HepG2 (cell line): Measurements from ENCODE around the gene NDUFB10. TPM values are rescaled to one million over a fixed set of nuclear protein-coding genes. Genes with fewer than 3 reads are reported as not detected.

ENCODE experiments used
- ASH2L ChIP-seq: fragments of 300-600, 200-600 bp; sonication (generic); IDR thresholded peaks from 2 replicates; pipeline ENCODE4 v1.7.0; 2017; ENCODE audit warnings: low read depth, mild to moderate bottlenecking, moderate library complexity, mixed read lengths, low read length; ENCODE audit not compliant: insufficient read length
- ATF1 ChIP-seq: IDR thresholded peaks from 2 replicates; pipeline ENCODE4 v1.6.1; 2016; ENCODE audit warnings: mild to moderate bottlenecking, control low read depth
- HINFP ChIP-seq: sonication (generic); formaldehyde crosslinking; IDR thresholded peaks from 2 replicates; pipeline ENCODE4 v1.4.0; 2020; ENCODE audit warnings: low read depth, mild to moderate bottlenecking, missing genetic modification reagents
- NRL ChIP-seq: sonication (generic); formaldehyde crosslinking; IDR thresholded peaks from 2 replicates; pipeline ENCODE4 v1.5.0; 2020; ENCODE audit warnings: missing genetic modification reagents, mild to moderate bottlenecking, moderate library complexity, borderline replicate concordance
- PAWR ChIP-seq: sonication (generic); formaldehyde crosslinking; IDR thresholded peaks from 2 replicates; pipeline ENCODE4 v1.4.0; 2020; ENCODE audit warnings: missing genetic modification reagents, mild to moderate bottlenecking, borderline replicate concordance
- PCBP1 ChIP-seq: fragments of 200-400 bp; formaldehyde crosslinking; IDR thresholded peaks from 2 replicates; pipeline ENCODE4 v1.6.1; 2017; ENCODE audit warnings: mild to moderate bottlenecking, low read depth, low read length, borderline replicate concordance
- POLR2A ChIP-seq, 2 experiments: IDR thresholded peaks; 2 replicates each; pipeline ENCODE4 v1.6.1; 2011; ENCODE audit warnings: low read depth in 2 of 2, low read length in 2 of 2, mild to moderate bottlenecking in 1 of 2, moderate library complexity in 1 of 2; ENCODE audit not compliant: insufficient read depth in 1 of 2
- POLR2AphosphoS2 ChIP-seq: IDR thresholded peaks from 2 replicates; pipeline ENCODE4 v1.6.1; 2011; ENCODE audit warnings: low read depth, low read length, improper control_type of control experiment
- SMYD3 ChIP-seq: sonication (generic); formaldehyde crosslinking; IDR thresholded peaks from 2 replicates; pipeline ENCODE4 v1.8.1; 2023; ENCODE audit warnings: mild to moderate bottlenecking, missing genetic modification reagents
- SP140L ChIP-seq: sonication (generic); formaldehyde crosslinking; IDR thresholded peaks from 2 replicates; pipeline ENCODE4 v1.4.0; 2020; ENCODE audit warnings: missing genetic modification reagents, borderline replicate concordance
- TBX2 ChIP-seq: sonication (generic); formaldehyde crosslinking; IDR thresholded peaks from 2 replicates; pipeline ENCODE4 v1.5.0; 2020; ENCODE audit warnings: missing genetic modification reagents, mild to moderate bottlenecking, borderline replicate concordance
- TBX3 ChIP-seq: fragments of 450-650 bp; IDR thresholded peaks from 2 replicates; pipeline ENCODE4 v1.6.1; 2017; ENCODE audit warnings: antibody characterized with exemption, mild to moderate bottlenecking, inconsistent platforms, borderline replicate concordance
- THRA ChIP-seq: sonication (generic); formaldehyde crosslinking; IDR thresholded peaks from 2 replicates; pipeline ENCODE4 v1.4.0; 2020; ENCODE audit warnings: missing genetic modification reagents, borderline replicate concordance
- TMF1 ChIP-seq: sonication (generic); formaldehyde crosslinking; IDR thresholded peaks from 2 replicates; pipeline ENCODE4 v1.8.1; 2022; ENCODE audit warnings: low read depth, missing genetic modification reagents
- ZBTB39 ChIP-seq: sonication (generic); formaldehyde crosslinking; IDR thresholded peaks from 2 replicates; pipeline ENCODE4 v1.5.0; 2020; ENCODE audit warnings: missing genetic modification reagents
- ZNF34 ChIP-seq: sonication (generic); formaldehyde crosslinking; IDR thresholded peaks from 2 replicates; pipeline ENCODE4 v1.4.0; 2020; ENCODE audit warnings: mild to moderate bottlenecking, missing genetic modification reagents, borderline replicate concordance
- ZNF383 ChIP-seq: sonication (generic); formaldehyde crosslinking; IDR thresholded peaks from 2 replicates; pipeline ENCODE4 v1.4.0; 2020; ENCODE audit warnings: missing genetic modification reagents, mild to moderate bottlenecking, borderline replicate concordance
- ZNF441 ChIP-seq: sonication (generic); formaldehyde crosslinking; IDR thresholded peaks from 2 replicates; pipeline ENCODE4 v1.7.0; 2021; ENCODE audit warnings: missing genetic modification reagents, borderline replicate concordance
- polyA plus RNA-seq, 8 experiments: library from polyadenylated mRNA; depleted of rRNA in 3 of 8; stranded (reverse) in 7 of 8; unstranded in 1 of 8; fragments of >200 nt; fragmentation: Illumina TruSeq in 4 of 8; extraction: Trizol in 4 of 8; gene quantifications; 2 replicates each; pipeline versions ENCODE4 v1.2.1 to v1.2.3, GENCODE V29; 2011 to 2016; ENCODE audit warnings: low read depth in 4 of 8, missing spikeins in 1 of 8, mixed read lengths in 1 of 8; ENCODE audit not compliant: insufficient read depth in 1 of 8
- total RNA-seq, 5 experiments: library from RNA; depleted of rRNA; stranded (reverse); fragments of >200 nt; fragmentation: Illumina TruSeq; extraction: Trizol; gene quantifications; 2 replicates each; pipeline ENCODE4 v1.2.3, GENCODE V29; 2016; ENCODE audit warnings: low read depth in 1 of 5
- TF ChIP-seq, protein P1 (sequence below): sonication (generic); formaldehyde crosslinking; IDR thresholded peaks from 2 replicates; pipeline ENCODE4 v1.4.0; 2020; ENCODE audit warnings: missing genetic modification reagents; ENCODE audit errors: not compliant biosample characterization
- TF ChIP-seq, protein P2 (sequence below): sonication (generic); formaldehyde crosslinking; IDR thresholded peaks from 2 replicates; pipeline ENCODE4 v1.4.0; 2020; ENCODE audit warnings: missing genetic modification reagents, borderline replicate concordance
- TF ChIP-seq, protein P3 (sequence below): sonication (generic); formaldehyde crosslinking; IDR thresholded peaks from 2 replicates; pipeline ENCODE4 v1.4.0; 2020; ENCODE audit warnings: missing genetic modification reagents

Gene NDUFB10
- total and polyA plus RNA-seq, 2 of the 13 experiments (the other 11 are each of a cell fraction or from before 2014, with no cell fraction given): 68.6 to 157 TPM

- TF ChIP-seq ZNF34 (CRISPR knock-in tag): no peak
- no peak for TF ChIP-seq TBX3
- no peak for TF ChIP-seq ATF1
- TF ChIP-seq, protein P1, sequence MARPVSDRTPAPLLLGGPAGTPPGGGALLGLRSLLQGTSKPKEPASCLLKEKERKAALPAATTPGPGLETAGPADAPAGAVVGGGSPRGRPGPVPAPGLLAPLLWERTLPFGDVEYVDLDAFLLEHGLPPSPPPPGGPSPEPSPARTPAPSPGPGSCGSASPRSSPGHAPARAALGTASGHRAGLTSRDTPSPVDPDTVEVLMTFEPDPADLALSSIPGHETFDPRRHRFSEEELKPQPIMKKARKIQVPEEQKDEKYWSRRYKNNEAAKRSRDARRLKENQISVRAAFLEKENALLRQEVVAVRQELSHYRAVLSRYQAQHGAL: no peak
- TF ChIP-seq POLR2AphosphoS2: no peak
- no peak for TF ChIP-seq SMYD3 (CRISPR knock-in tag)
- TF ChIP-seq POLR2A (IDR thresholded peaks at IDR 0.05; ENCODE audit: insufficient read depth in 1 of 2, low read depth in 2 of 2, low read length in 2 of 2): peak in 1 of 2 experiments; percentile 33; a peak in 2 of 4 replicates
- no peak for TF ChIP-seq ASH2L
- TF ChIP-seq ZNF383: no peak
- TF ChIP-seq TBX2 (CRISPR knock-in tag): no peak
- TF ChIP-seq, protein P2, sequence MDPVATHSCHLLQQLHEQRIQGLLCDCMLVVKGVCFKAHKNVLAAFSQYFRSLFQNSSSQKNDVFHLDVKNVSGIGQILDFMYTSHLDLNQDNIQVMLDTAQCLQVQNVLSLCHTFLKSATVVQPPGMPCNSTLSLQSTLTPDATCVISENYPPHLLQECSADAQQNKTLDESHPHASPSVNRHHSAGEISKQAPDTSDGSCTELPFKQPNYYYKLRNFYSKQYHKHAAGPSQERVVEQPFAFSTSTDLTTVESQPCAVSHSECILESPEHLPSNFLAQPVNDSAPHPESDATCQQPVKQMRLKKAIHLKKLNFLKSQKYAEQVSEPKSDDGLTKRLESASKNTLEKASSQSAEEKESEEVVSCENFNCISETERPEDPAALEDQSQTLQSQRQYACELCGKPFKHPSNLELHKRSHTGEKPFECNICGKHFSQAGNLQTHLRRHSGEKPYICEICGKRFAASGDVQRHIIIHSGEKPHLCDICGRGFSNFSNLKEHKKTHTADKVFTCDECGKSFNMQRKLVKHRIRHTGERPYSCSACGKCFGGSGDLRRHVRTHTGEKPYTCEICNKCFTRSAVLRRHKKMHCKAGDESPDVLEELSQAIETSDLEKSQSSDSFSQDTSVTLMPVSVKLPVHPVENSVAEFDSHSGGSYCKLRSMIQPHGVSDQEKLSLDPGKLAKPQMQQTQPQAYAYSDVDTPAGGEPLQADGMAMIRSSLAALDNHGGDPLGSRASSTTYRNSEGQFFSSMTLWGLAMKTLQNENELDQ: no peak
- peak; percentile 85 for TF ChIP-seq ZNF441
- TF ChIP-seq, protein P3, sequence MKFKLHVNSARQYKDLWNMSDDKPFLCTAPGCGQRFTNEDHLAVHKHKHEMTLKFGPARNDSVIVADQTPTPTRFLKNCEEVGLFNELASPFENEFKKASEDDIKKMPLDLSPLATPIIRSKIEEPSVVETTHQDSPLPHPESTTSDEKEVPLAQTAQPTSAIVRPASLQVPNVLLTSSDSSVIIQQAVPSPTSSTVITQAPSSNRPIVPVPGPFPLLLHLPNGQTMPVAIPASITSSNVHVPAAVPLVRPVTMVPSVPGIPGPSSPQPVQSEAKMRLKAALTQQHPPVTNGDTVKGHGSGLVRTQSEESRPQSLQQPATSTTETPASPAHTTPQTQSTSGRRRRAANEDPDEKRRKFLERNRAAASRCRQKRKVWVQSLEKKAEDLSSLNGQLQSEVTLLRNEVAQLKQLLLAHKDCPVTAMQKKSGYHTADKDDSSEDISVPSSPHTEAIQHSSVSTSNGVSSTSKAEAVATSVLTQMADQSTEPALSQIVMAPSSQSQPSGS (CRISPR knock-in tag): no peak
- TF ChIP-seq PAWR (CRISPR knock-in tag): 0 out of 2 replicates have a peak, but pooled peaks have one; percentile 1
- no peak for TF ChIP-seq HINFP
- TF ChIP-seq PCBP1: no peak
- no peak for TF ChIP-seq ZBTB39
- TF ChIP-seq TMF1 (CRISPR knock-in tag): no peak
- TF ChIP-seq THRA (CRISPR knock-in tag): peak; percentile 25; the same call in 1 of the 2 replicates
- TF ChIP-seq NRL (CRISPR knock-in tag): no peak
- no peak for TF ChIP-seq SP140L
These were observed 30.2 kb upstream of the NDUFB10 start (continued) for GRCh38 chr16:1929105-1929504.
